NK-92 treated with Interleukin-12 subunit alpha and Interleukin-12 subunit beta, amount 100 ng/mL, for 24 hours (cell line): ENCODE measurements around the gene ZNHIT3.

ENCODE experiments used
- DNase-seq: peaks from one replicate; lab custom pipeline; 2025; lab: John Stamatoyannopoulos, UW

ZNHIT3 gene

GRCh38 chr17:36512641-36513040, 26.2 kb downstream of the ZNHIT3 start:
- DNase-seq, result no peak

- no peak for DNase-seq
Observed at GRCh38 chr17:36514856-36515255, 28.4 kb downstream of the ZNHIT3 start.

GRCh38 chr17:36515837-36516236, 29.4 kb downstream of the ZNHIT3 start:
- no peak for DNase-seq

GRCh38 chr17:36523113-36523512, 36.6 kb downstream of the ZNHIT3 start:
- no peak for DNase-seq

GRCh38 chr17:36524428-36524876, 38.0 kb downstream of the ZNHIT3 start:
- DNase-seq, result no peak

- DNase-seq, result no peak
Observed at GRCh38 chr17:36525113-36525512, 38.6 kb downstream of the ZNHIT3 start.

GRCh38 chr17:36525888-36526287, 39.4 kb downstream of the ZNHIT3 start:
- no peak for DNase-seq

GRCh38 chr17:36527621-36528250, 41.3 kb downstream of the ZNHIT3 start:
- DNase-seq, result no peak

- DNase-seq, result no peak
Observed at GRCh38 chr17:36529121-36529520, 42.6 kb downstream of the ZNHIT3 start.

- DNase-seq, result no peak
Observed at GRCh38 chr17:36532435-36532975, 46.0 kb downstream of the ZNHIT3 start.

- peak; percentile 42 for DNase-seq
Observed at GRCh38 chr17:36533935-36534839, 47.7 kb downstream of the ZNHIT3 start.

- DNase-seq, result peak; percentile 80
Observed at GRCh38 chr17:36534840-36535668, 48.6 kb downstream of the ZNHIT3 start, which contains the start of the genes MYO19 and PIGW. MYO19 (minus strand) TSS chr17:36534868; CDS start chr17:36532538, 2,330 bp downstream. PIGW (plus strand) TSS chr17:36534987; CDS start chr17:36537102, 2,115 bp downstream.

GRCh38 chr17:36535669-36536081, 49.2 kb downstream of the ZNHIT3 start:
- DNase-seq, result no peak

- DNase-seq, result no peak
Observed at GRCh38 chr17:36540696-36541095, 54.2 kb downstream of the ZNHIT3 start.

- DNase-seq, result no peak
Observed at GRCh38 chr17:36542755-36543154, 56.3 kb downstream of the ZNHIT3 start.

GRCh38 chr17:36544044-36544306, 57.5 kb downstream of the ZNHIT3 start:
- no peak for DNase-seq

- peak; percentile 93 for DNase-seq
Observed at GRCh38 chr17:36544307-36545076, 58.0 kb downstream of the ZNHIT3 start, which contains the start of gene GGNBP2. GGNBP2 (plus strand) TSS chr17:36544919; CDS start chr17:36545725, 806 bp downstream.

- no peak for DNase-seq
Observed at GRCh38 chr17:36545077-36545464, 58.6 kb downstream of the ZNHIT3 start.
